ENCODE results near the gene MAP1A.

Gene MAP1A

DNA sequence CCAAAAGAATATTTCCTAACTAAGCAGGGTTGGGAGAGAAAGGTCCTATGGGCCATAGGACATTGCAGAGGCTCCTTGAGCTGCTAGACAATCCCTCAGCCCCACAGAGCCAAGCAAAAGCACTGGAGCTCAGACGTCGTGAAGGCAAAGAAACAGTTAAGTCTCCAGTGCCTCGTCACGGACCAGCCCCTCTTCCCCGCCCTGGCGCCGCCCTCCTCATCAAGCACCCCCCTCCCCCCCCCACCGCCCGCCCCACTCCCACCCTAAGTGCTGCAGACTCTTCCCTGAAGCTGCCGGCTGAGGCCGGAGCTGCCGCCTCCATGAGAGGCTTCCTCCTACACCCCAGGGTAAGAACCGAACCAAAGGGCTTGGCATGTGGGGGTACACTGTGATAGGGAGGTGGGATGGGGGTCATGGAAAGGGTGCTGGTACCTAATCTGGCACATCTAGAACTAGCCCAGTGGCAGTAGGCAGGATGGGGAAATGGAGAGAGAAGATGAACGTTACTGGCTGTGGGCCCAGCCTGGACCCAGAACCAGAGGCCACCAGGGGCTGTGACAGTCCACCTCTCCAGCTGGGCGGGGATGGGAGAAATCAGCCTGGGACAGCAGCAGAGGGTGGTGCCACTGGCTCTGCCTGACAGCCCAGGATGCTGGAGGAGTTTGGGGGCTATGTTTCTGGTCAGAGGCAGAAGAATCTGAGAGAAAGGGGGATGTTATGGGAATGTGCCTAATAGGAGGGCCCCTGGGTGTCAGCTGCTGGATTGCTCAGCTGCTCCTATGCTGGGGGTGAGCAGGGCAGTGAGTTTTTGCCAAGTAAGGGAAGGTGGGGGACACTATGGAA lies at the start of gene MAP1A:
MAP1A (plus strand) TSS at position 255 of the 843 bp plus-strand sequence. CDS start 3,866 bp downstream, outside the sequence.
- DNase-seq, result no peak

DNA sequence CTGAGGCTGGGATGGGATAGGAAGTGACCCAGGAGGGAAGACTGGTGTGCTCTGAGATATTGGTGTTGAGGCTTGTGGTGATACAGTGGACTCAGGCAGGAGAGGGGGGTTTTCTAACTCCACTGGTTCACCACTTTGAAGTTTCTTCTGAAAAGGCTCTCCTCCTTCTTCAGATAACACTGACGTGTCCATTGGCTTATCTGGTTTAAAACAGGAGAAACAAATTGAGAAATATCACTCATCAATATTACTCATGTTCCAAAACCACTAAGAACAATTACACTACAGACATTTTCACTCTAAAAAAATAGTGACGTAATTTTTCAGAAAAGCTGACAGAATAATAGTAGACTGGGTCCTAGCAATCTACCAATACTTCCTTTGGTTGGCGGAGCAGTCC lies 47.5 kb upstream of the MAP1A start:
- no peak for DNase-seq

DNA sequence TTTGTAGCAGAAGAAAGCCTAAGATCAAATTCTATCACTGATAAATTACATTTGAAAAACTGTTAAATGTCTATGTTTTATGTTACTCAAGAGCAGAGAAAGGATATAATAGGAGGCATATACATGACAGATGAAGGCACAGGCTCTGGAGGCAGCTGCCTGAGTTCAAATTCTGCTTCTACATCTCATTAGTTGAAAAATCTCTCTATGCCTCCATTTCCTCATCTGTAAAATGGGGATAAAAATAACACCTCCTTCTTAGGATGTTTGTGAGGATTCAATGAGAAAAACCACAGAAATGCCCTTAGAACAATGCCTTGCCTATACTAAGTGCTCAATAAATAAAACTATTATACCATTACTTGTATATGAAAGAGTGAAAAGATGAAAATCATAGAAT lies 45.4 kb upstream of the MAP1A start:
- no peak for DNase-seq

DNA sequence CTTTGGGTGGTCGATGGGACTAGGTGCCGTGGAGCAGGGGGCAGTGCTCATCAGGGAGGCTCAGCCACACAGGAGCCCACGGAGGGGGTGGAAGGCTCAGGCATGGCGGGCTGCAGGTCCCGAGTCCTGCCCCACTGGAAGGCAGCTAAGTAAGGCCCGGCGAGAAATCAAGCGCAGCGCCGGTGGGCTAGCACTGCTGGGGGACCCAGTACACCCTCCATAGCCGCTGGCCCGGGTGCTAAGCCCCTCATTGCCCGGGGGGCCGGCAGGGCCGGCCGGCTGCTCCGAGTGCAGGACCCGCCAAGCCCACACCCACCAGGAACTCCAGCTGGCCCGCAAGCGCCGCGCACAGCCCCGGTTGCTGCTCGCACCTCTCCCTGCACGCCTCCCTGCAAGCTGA lies 43.5 kb upstream of the MAP1A start:
- no peak for DNase-seq

DNA sequence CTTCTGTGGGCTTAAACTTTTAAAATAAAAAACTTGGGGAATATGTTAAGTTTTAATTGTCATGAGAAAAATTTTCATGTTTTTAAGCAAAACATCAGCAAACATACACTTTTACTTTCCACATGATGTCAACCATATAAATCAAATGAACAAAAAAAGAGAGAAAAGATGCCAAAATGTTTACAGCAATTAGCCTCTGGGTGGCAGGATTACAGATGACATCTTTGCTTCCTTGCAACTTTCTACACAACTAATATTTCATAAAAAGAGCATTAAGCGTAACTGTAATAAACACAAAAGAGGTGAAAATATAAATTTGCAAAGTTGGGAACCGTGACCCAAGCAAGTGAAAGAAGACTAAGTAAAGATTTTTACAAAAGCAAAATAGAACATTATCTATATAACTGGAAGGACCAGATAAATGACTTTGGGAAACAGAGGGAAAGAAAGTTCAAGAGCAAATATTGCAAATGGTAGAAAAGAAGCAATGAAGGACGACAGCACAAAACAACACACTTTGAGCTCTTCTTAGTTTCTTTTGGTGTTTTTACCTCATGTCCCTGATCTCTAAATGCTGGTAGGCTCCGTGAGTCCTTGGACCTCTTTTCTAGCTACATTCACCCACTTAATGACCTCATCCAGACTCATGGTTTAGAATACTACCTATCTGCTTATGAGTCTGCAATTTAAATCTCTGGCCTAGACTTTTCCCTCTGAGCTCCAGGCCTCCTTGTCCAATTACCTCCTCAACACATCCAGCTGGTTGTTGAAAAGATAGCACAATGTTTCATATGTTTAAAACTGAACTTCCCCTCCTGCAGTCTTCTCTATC lies 33.9 kb upstream of the MAP1A start:
- no peak for DNase-seq

DNA sequence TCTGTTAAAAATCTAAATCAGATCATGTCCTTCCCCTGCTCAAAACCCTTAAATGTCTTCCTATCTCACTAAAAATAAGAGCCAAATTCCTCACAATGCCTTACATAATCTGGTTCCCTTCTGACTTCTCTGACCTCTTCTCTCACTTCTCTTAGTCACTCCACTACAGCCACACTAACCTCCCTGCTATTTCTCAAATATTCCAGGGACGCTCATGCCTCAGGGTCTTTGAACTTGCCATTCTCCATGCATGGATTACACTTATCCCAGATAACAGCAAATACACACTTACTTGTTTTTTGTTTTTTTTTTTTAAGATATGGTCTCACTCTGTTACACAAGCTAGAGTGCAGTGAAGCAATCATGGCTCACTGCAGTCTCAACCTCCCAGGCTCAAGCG lies 33.0 kb upstream of the MAP1A start:
- no peak for DNase-seq

DNA sequence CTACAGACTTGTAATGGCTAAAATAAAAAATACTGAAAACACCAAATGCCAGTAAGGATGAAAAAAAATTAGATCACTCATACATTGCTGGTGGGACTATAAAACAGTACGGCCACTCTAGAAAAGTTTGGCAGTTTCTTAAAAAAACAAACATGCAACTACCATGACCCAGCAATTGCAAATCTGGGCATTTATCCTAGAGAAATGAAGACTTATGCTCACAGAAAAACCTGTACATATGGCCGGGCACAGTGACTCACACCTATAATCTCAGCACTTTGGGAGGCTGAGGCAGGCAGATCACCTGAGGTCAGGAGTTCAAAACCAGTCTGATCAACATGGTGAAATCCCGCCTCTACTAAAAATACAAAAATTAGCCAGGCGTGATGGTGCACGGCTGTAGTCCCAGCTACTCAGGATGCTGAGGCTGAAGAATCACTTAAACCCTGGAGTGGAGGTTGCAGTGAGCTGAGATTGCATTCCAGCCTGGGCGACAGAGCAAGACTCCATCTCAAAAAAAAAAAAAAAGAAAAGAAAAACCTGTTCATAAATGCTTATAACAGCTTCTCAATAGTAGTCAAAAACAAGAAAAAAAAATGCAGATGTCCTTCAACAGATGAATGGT lies 30.0 kb upstream of the MAP1A start:
- DNase-seq, result no peak

DNA sequence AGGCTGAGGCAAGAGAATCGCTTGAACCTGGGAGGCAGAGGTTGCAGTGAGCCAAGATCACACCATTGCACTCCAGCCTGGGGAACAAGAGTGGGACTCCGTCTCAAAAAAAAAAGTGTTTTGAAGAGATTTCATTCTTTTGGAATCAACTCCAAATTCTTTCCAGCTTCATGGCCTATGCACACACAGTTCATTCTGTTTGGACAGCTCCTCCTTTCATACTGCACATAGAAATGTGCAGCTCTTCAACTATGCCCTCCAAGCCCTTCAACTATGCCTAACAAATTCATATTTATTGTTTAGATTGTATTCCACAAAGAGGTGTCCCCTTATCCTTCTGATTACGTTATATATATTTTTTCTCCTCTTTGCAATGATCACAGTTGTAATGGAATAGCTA lies 28.6 kb upstream of the MAP1A start:
- no peak for DNase-seq

DNA sequence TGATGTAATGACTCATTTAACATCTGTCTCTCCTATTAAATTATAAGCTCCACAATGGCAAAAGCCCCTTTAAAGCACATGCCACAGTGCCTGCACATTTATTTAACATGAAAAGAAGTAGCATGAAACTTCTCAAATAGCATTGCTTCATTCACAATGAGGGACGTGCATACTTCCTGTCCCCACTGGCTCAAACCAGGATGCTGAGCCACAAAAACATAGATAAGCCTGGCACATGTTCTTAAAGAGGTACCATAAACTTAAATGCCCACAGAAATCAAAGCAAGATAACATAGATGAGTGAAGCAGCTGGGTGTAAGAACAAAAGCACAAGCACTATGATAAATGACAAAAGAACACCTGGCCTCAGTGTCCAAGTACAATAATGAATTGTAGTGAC lies 28.2 kb upstream of the MAP1A start:
- DNase-seq, result no peak

DNA sequence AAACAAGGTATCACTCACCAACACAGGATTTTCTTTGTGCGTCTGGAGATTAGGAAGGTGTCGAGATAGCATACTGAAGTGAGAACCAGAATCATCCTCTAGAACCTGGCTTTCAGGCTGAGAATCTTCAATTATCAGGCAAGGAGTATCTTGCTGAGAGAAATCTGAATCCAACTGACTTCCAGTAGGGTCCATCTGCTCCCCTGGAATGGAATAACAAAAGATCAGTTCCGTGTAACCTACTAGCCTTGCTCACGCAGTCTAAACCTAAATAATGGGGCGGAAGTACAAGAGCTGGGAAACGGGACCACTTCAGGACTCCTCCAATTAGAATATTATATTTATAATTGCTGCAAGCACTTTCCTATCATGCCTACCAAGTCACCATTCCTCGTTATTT lies 25.1 kb upstream of the MAP1A start:
- no peak for DNase-seq

DNA sequence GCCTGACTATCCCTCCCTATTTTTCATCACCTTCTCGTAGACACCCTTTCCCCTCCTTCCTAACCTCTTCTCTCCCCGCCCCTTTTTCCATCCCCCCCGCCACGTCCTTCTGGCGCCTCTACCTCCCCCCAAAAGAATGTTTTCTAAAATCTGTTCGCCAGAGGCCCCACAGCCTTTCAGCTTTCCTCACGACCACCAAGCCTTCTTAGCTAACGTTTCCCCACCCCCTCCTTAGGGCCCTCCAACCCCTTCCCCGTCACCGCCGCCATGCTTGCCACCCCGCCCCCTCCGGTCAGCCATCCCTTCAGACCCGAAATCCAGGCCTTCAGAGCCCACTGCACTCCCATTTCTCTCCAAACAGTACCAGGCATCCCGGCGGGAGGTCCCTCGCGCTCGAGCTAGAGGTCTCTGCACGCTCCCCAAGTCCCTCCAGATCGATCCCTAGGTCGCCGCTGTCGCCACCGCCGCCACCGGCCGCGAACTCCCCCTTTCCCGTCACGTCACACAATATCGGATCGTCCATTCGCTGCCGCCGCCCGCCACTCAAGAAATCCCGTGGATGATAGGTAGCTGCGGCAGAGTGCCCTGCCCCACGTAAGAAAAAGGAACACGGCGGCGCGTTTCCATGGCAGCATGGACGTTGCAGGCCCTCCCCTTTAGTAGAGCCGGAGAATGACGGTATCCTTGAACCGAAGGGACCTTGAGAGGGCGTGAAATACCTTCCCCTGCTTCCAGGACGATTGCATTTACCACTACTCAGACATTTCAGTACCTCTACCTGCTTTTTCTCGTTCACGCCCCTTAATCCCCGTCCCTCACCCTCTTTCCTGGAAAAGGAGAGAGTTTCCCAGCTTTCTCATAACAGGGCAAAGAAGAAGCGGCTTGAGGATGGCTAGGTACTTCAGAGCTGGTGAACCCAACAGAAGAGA lies 24.5 kb upstream of the MAP1A start, which contains the start of gene TP53BP1:
TP53BP1 (minus strand) TSS at position 484 of the 929 bp plus-strand sequence; CDS start at position 371, 113 bp downstream.
- DNase-seq, result peak; percentile 96

DNA sequence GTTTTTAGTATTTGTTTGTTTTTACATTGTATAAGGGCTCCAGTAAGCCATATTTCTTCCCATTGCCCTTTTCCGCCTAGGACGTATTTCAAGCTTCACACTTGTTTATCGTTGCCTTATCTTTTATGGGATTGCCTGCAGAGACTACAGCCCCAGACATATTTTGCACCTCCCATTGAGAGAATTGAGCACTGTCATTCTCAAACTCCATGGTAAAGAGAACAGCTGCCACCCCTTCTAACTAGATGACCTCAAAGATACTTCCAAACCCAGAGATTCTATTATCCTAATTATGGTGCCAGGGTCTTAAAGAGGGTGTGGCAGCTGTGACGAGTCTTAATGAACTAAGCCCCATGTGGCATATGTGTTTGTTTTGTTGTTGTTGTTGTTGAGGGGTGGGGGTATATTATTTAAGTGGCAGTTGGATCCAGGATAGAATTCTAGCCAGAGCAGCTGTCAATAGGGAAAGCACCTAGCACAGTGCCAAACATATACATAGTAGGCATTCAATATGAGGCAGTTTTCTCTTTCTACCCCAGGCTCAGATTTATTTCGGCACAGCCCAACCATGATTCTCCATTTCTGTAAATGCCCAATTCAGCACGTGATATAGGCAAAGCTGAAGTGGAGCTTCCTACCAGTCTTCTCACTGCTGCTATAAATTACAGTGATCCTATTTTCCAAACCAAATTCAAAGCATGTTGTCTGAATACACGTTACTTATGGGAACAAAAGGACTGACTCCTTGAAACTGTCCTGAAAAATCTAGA lies 23.5 kb upstream of the MAP1A start:
- DNase-seq, result no peak

DNA sequence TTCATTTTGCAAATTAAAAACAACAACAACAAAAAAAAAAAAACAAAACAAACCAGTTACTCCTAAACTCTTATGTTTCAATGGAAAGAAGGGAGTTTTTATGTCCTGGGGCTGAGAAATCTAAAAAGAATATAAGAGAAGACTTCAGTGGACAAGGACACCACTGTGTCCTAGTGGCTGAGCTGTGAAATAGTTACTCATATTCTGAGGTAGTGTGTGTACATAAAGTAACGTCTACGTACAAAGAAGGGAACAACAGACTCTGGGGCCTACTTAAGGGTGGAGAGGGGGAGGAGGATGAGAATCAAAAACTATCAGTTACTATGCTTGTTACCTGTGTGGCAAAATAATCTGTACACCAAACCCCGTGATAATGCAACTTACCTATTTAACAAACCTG lies 18.4 kb upstream of the MAP1A start:
- DNase-seq, result no peak

DNA sequence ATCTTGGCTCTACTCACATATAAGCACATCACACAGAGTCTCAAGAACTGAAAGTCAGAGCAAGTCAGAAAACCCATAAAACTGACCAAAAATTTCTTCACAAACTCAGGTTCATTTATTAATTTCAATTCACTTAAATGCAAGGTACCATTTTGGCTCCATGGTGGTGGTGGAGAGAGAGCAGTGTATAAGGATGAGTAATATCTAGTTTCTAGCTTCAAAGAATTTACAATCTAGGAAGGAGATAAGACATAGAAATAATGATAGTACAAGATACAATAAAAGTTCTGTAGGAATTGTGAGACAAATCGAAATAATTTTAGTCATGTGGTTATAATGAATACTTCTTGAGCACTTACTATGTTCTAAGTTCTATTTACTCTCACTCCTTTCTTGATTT lies 17.8 kb upstream of the MAP1A start:
- no peak for DNase-seq

DNA sequence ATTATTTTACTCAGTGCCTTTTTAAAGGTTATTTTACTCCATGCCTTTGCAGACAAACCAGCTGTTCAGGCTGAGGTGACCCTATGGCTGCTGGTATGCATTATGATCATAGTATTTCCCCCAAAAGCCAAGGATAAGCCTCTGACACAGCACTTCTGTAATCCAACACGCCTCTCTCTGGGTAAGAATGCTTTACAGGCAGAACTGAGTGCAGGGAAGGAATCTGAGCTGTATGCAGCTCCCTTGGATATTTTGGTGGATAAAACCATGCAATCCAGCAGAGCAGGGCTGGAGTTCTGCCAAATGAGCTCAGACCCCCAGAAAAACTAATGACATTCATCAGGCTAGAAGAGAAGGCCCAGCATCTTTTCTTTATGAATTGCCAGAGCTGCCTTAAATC lies 11.7 kb upstream of the MAP1A start:
- DNase-seq, result no peak

DNA sequence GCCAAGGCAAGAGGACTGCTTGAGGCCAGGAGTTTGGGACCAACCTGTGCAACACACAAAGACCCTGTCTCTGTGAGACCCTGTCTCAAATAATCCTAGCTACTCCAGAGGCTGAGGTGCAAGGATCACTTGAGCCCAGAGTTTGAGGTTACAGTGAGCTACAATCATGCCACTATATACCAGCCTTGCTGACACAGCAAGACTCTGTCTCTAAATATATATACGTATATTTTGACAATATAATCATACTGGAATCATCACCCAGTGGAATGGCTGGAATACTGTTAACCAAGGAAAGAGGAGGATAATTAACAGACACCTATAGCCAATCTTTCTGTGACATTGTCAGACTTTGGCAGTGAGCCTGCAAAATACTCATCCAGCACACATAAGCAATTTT lies 9.0 kb upstream of the MAP1A start:
- DNase-seq, result no peak

DNA sequence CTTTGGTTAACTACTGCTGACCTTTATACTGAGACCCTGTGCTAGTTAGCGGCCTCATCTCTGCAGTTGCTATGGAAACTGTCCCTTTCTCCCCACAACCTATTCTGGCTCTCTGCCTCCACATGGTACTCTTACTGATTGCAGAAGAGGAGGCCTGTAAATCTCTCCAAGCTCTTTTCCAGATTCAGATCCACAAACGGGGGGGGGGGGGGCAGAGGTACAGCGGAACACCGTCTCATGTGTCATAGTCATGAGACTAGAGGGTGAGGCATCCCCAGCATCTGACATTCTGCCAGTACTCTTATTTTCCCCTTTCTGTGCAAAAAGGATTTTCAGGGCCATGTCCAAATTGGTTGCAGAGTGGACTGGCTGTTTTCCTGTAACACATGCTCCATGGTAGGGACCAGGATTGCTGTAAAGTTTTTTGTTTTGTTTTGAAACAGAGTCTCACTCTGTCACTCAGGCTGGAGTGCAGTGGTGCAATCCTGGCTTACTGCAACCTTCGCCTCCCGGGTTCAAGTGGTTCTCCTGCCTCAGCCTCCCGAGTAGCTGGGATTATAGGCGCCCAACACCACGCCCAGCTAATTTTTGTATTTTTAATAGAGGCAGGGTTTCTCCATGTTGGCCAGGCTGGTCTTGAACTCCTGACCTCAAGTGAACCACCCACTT lies 8.3 kb upstream of the MAP1A start:
- no peak for DNase-seq

DNA sequence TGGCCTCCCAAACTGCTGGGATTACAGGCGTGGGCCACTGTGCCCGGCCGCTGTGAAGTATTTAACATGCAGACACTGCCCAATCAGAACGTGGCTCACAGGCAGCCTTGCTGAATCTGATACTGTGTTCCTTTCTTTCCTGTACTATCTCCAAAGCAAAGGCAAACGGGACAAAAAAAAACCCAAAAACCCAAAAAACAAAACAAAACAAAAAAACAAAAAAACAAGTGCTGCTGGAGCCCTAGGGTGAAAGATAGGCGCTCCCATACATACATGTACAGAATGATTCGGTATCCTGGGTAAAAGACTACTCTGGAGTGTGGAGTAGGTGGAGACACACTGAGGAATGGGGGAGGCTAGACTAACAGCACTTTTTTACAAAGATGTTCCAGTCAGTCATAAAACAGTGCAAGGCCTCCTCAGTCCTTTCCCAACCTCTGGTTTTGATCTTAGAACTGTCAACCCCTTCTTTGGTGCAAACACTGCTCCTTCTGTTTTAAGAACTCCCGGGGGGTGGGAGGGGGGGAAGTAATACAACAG lies 7.7 kb upstream of the MAP1A start:
- no peak for DNase-seq

DNA sequence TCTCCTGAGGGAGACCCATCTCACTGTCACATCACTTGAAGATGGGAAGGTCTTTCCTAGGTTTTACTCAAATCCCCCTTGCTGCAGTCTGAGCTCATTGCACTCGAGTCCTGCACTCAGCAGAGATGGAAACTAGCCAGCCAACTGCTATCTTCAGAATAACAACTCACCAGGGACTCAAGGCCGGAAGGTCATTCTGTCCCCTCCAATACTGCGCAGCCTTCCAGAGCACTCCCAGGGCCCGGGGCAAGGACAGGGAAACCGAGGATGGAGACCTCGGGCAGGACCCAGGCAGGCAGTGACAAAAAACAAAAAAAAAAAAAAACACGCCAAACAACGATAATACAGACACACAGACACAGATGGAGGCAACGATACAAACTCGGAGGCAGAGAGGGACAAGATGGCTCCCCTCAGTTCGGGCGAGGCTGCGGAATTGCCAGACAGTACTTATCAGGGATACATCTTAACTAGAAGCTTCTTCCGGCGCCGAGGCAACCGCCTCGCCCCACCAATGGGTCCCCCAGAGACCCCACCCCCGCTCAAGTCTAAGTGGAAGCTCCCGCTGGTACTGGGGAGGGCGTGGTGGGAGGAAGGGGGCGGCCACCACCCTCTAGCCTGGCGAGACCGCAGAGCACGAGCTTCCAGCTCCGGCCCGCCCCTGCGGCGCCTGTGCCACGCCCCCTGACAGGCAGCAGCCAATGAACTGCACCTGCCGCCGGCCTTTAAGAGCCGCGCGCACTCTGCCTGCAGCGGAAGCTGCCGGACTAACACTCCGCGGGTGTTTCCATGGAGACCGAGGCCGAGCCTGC lies 7.0 kb upstream of the MAP1A start:
- DNase-seq, result peak; percentile 96

Data from stimulated activated CD4-positive, alpha-beta T cell treated with anti-CD3 and anti-CD28 coated beads, Interleukin-4, amount 100 ng/mL, for 24 hours (primary cell).